HAP-1 (cell line): ENCODE measurements around the gene CCDC196.

Source experiments
- DNase-seq, 2 experiments: peaks; one replicate each; pipeline ENCODE4 v3.0.0-alpha.2; 2016 to 2020; ENCODE audit warnings: low spot score in 2 of 2
- H3K27me3 ChIP-seq: fragments of 250-450 bp; sonication (Bioruptor Pico); 2 replicates; pipeline ENCODE4 v1.5.1; 2020; ENCODE audit warnings: low read depth, mild to moderate bottlenecking, moderate library complexity
- H3K36me3 ChIP-seq: fragments of 250-450 bp; sonication (Bioruptor Pico); replicated peaks from 2 replicates; pipeline ENCODE4 v1.5.1; 2020; ENCODE audit warnings: mild to moderate bottlenecking
- H3K4me1 ChIP-seq: fragments of 250-450 bp; sonication (Bioruptor Pico); 2 replicates; pipeline ENCODE4 v1.5.1; 2020; ENCODE audit warnings: mild to moderate bottlenecking
- H3K4me3 ChIP-seq: fragments of 250-450 bp; sonication (Bioruptor Pico); 2 replicates; pipeline ENCODE4 v1.5.1; 2020; ENCODE audit warnings: mild to moderate bottlenecking, moderate library complexity
- H3K9me3 ChIP-seq: fragments of 250-450 bp; sonication (Bioruptor Pico); 2 replicates; pipeline ENCODE4 v1.5.1; 2020; ENCODE audit warnings: mild to moderate bottlenecking, moderate library complexity
- in situ Hi-C: fragments of 300-500 bp; cut with MboI; formaldehyde crosslinking; loops from 3 replicates; pipeline ENCODE4 v1.14.3; 2020; ENCODE audit warnings: low sequenced_read_pairs, inconsistent platforms, mixed read lengths

The CCDC196 gene

DNA sequence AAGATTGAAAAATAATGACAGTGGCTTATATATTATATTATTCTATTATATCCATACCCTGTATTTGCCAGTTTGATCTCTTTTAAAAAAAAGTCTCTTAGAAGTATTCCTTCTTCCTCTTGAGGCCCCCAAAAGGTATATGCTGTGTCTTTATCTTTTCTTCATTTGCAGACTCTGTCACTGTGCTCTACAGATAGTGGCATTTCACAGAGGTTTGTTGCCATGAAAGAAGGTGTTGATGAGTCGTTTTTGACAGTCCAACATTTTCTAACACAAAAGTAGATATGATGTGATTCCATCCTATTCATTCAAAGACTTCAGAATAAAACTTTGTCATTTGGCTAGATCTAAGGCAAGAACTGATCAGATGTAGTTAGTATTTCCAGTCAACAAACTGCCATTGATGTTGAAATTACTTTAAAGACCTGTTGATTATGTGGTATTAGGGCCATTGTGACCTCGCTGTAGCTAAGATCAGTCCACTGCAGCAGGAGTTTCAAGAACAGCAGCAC, at the start of gene CCDC196:
Gene CCDC196 (plus strand): TSS at position 462 of the 512 bp plus-strand sequence. CDS start 132 bp downstream, outside the sequence.
- Histone ChIP-seq H3K36me3 (no peaks in the 10 kb centered on the region), H3K4me1 (no peaks in the 10 kb centered on the region), H3K9me3 (no peaks in the 10 kb centered on the region), H3K27me3 (no peaks in the 10 kb centered on the region), H3K4me3 (no peak within 1 kb of the TSS)
- no peak for DNase-seq
- in situ Hi-C loops = no loop called here

- H3K4me3 ChIP-seq = no peak overlapping the region
- no peak for DNase-seq
- in situ Hi-C loops = no loop called here
Measured at GRCh38 chr14:66440801-66441200, 45.4 kb upstream of the CCDC196 start.

GRCh38 chr14:66442953-66443571, 43.1 kb upstream of the CCDC196 start:
- Histone ChIP-seq H3K27me3 (no peaks in the 10 kb centered on the region), H3K9me3 (no peaks in the 10 kb centered on the region), H3K4me3 (no peak overlapping the region), H3K4me1 (no peaks in the 10 kb centered on the region), H3K36me3 (no peaks in the 10 kb centered on the region)
- in situ Hi-C loops = no loop called here
- no peak for DNase-seq

More at GRCh38 chr14:66440801-66441200, 45.4 kb upstream of the CCDC196 start:
- H3K27me3 ChIP-seq = no peaks in the 10 kb centered on the region
- no peaks in the 10 kb centered on the region for H3K4me1 ChIP-seq
- no peaks in the 10 kb centered on the region for H3K36me3 ChIP-seq
- no peaks in the 10 kb centered on the region for H3K9me3 ChIP-seq

GRCh38 chr14:66443785-66444184, 42.4 kb upstream of the CCDC196 start:
- no peak for DNase-seq
- in situ Hi-C loops = no loop called here
- Histone ChIP-seq H3K4me3 (no peak overlapping the region), H3K4me1 (no peaks in the 10 kb centered on the region), H3K36me3 (no peaks in the 10 kb centered on the region), H3K9me3 (no peaks in the 10 kb centered on the region), H3K27me3 (no peaks in the 10 kb centered on the region)

DNA sequence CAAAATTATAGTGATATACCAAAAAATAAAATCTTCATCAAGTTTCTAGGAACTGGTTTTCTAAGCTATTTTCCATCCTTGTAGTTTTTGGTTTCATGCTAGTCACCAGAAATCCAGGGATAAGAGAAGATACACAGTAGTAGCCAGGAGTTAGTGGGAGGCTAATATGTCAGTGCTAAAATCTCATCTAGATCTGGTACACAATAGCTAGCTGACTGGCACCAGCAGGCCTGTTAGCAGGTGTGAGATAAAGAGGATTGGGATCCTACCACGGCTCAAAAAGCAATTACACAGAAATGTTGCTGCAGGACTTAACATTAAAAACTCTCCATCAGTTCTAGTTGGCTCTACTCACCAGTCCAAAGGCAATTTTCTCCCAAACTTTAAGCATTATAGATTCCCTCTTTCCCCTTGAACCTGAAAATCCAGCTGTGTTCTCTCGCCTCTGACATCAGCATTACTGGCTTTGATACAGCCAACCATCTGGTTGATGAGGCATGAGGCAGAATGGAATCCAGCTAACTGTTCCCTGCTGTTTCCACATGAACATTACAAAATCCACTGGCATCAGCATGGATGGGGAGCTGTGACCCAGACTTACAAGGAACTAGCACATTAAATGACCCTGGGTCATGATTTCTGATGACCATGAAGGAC, 41.8 kb upstream of the CCDC196 start:
- Histone ChIP-seq H3K4me1 (no peaks in the 10 kb centered on the region), H3K4me3 (no peak overlapping the region), H3K36me3 (no peaks in the 10 kb centered on the region), H3K27me3 (no peaks in the 10 kb centered on the region), H3K9me3 (no peaks in the 10 kb centered on the region)
- in situ Hi-C loops = no loop called here
- no peak for DNase-seq

DNA sequence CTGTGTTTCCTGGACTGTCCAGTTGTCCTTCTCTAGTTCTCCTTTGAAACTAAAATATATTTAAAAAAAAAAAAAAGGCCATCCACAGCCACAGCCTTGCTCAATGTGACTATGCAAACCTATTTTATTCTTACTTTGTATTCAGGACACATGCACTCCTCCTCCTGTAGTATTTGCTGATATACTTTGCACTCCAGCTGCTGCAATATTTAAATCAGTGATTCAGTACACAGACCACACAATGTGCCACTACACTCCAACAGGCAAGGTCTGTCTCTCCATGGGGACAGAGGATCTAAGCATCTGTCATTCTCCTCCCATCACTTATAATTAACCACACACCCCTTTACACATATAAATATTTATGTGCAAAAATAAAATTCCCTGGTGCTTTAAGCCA, 40.2 kb upstream of the CCDC196 start:
- H3K9me3 ChIP-seq = no peaks in the 10 kb centered on the region
- no peak overlapping the region for H3K4me3 ChIP-seq
- H3K4me1 ChIP-seq = no peaks in the 10 kb centered on the region
- H3K27me3 ChIP-seq = no peaks in the 10 kb centered on the region
- no peaks in the 10 kb centered on the region for H3K36me3 ChIP-seq
- in situ Hi-C loops = no loop called here
- DNase-seq = no peak

DNA sequence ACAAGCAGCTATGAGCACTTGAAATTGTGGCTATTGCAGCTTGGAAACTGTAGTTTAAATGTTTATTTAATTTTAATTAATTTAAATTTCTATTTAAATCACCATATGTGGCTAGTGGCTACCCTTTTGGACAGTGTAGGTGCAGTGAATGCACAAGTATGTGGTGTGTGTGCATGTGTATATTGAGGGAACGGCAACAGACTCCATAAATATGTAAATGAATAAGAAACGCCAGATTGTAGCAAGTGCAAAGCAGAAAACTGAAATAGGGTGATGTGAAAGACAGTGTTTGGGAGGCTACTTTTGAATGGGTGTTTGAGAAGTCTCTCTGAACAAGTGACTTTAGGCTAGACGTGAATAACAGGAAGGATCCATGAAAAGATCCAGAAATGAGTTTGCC, 32.7 kb upstream of the CCDC196 start:
- Histone ChIP-seq H3K9me3 (no peaks in the 10 kb centered on the region), H3K4me3 (no peak overlapping the region), H3K27me3 (no peaks in the 10 kb centered on the region), H3K4me1 (no peaks in the 10 kb centered on the region), H3K36me3 (no peaks in the 10 kb centered on the region)
- in situ Hi-C loops = no loop called here
- no peak for DNase-seq

DNA sequence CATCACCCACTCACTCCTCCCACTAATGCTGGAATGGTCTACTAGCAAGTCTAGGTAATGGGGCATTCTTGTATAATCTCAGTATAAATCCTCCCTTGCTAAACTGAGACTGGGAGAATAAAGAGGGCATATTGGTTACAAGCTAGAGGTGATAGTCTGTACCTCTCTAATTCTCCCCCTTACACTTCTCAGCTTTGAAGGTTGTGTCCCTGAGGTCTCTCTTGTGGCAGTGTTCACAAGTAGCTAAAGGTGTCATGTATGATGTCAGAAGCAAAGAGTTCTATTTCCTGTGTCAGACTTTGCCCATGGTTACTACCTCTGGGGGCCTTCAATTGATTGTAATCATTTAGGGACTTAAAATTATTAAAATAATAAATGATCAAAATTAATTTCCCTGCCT, 26.6 kb upstream of the CCDC196 start:
- no peaks in the 10 kb centered on the region for H3K9me3 ChIP-seq
- H3K4me1 ChIP-seq = no peaks in the 10 kb centered on the region
- DNase-seq = no peak
- in situ Hi-C loops = no loop called here
- H3K27me3 ChIP-seq = no peaks in the 10 kb centered on the region
- no peaks in the 10 kb centered on the region for H3K36me3 ChIP-seq
- H3K4me3 ChIP-seq = no peak overlapping the region

- Histone ChIP-seq H3K36me3 (no peaks in the 10 kb centered on the region), H3K27me3 (no peaks in the 10 kb centered on the region), H3K9me3 (peaks cover 10% of the 10 kb centered on the region; the same call in 1 of the 2 replicates), H3K4me3 (no peak overlapping the region), H3K4me1 (no peaks in the 10 kb centered on the region)
- DNase-seq = no peak
- in situ Hi-C loops = no loop called here
Measured at GRCh38 chr14:66464261-66464660, 21.9 kb upstream of the CCDC196 start.

DNA sequence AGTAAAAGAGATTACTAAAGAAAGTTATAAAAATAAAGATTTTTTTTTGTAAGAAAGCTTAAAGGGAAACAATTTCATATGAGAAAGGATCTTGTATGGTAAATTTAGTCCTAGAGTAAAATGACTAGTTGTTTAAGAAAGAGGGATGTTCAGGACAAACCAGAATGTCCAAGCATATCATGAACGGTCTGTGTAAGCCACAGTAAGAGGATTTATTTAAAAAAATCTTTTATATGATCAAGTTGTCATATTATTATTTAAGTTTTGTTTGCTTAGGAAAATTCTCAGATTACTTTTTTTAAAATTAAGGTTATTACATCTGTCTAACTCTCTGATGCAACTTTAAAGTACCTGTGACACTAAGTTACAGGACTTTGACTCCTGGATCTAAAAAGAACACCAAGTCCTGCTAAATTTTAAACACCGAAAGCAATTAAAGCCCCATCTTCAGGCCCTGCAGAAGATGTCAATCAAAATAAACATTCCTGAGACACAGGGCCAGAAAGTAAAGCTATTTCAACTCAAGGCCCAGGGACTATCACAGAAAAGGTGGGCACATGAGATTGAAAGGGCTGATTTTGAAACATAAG, 17.3 kb upstream of the CCDC196 start:
- peaks cover 10% of the 10 kb centered on the region; the same call in 1 of the 2 replicates for H3K9me3 ChIP-seq
- H3K36me3 ChIP-seq = no peaks in the 10 kb centered on the region
- H3K4me3 ChIP-seq = no peak overlapping the region
- no peaks in the 10 kb centered on the region for H3K27me3 ChIP-seq
- DNase-seq = no peak
- H3K4me1 ChIP-seq = peaks cover 6% of the 10 kb centered on the region; the same call in 1 of the 2 replicates
- in situ Hi-C loops = no loop called here

- H3K9me3 ChIP-seq = peaks cover 10% of the 10 kb centered on the region; the same call in 1 of the 2 replicates
Measured at GRCh38 chr14:66471584-66471983, 14.6 kb upstream of the CCDC196 start.

GRCh38 chr14:66472251-66472650, 13.9 kb upstream of the CCDC196 start:
- Histone ChIP-seq H3K4me1 (peaks cover 6% of the 10 kb centered on the region; the same call in 1 of the 2 replicates), H3K9me3 (peaks cover 10% of the 10 kb centered on the region; the same call in 1 of the 2 replicates), H3K36me3 (no peaks in the 10 kb centered on the region), H3K27me3 (no peaks in the 10 kb centered on the region), H3K4me3 (no peak overlapping the region)
- DNase-seq = peak in 1 of 2 experiments; percentile 21
- in situ Hi-C loops = no loop called here

More at GRCh38 chr14:66471584-66471983, 14.6 kb upstream of the CCDC196 start:
- Histone ChIP-seq H3K4me3 (no peak overlapping the region), H3K4me1 (peaks cover 6% of the 10 kb centered on the region; the same call in 1 of the 2 replicates), H3K36me3 (no peaks in the 10 kb centered on the region), H3K27me3 (no peaks in the 10 kb centered on the region)
- no peak for DNase-seq
- in situ Hi-C loops = no loop called here

DNA sequence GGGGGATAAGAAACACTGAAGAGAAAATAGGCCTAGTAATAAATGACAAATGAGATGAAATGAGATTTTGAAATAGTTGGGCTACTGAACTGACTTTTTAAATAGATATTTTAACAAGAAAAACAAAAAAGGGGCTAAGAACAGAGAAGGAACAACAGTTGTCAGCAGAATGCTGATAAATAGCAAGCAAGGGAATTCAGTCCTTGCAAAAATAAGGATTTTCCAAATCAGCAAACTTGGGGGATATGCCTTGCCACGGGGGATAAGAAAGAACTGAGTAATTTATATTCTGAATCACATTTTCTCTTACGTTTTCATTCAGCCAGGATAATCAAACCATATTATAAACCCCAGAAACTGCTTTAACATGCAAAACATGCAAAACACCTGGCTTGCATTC, 12.9 kb upstream of the CCDC196 start:
- H3K9me3 ChIP-seq = peaks cover 7% of the 10 kb centered on the region; the same call in 1 of the 2 replicates
- in situ Hi-C loops = no loop called here

DNA sequence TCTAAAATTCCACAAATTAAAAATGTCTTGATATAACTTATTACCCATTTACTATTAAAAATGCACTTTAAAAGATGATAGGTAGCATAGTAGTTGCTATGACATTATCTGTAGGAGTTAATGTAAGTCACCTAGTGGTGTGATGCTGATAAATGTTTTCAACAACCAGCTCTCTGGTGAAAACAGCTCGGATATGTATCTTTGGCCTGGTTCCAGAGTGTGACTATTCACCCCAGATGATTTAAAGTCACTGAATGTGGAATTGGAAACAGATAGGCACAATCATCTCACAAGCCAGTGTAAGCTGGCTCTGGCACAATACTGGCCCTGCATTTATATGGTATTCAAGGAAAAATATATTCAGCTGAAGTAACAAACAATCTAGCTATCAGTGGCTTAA, 9.2 kb upstream of the CCDC196 start:
- in situ Hi-C loops = no loop called here
- no peak for DNase-seq
- Histone ChIP-seq H3K27me3 (no peaks in the 10 kb centered on the region), H3K9me3 (no peaks in the 10 kb centered on the region), H3K4me3 (no peak overlapping the region), H3K36me3 (no peaks in the 10 kb centered on the region), H3K4me1 (peaks cover 6% of the 10 kb centered on the region; the same call in 1 of the 2 replicates)

More for the DNA sequence above, 12.9 kb upstream of the CCDC196 start:
- H3K27me3 ChIP-seq = no peaks in the 10 kb centered on the region
- H3K4me1 ChIP-seq = peaks cover 6% of the 10 kb centered on the region; the same call in 1 of the 2 replicates
- no peak overlapping the region for H3K4me3 ChIP-seq
- DNase-seq = no peak
- H3K36me3 ChIP-seq = no peaks in the 10 kb centered on the region
